GM18873 (cell line): ENCODE measurements around the gene COG2.

Experiments used
- ATAC-seq: cut with Tn5 transposase; IDR thresholded peaks from one replicate; pipeline ENCODE4 v1.9.1; 2021; ENCODE audit warnings: mild to moderate bottlenecking, moderate library complexity, moderate number of reproducible peaks; ENCODE audit not compliant: unreplicated experiment, low FRiP score

Gene COG2

GRCh38 chr1:230668227-230668626, 25.9 kb downstream of the COG2 start:
- no peak for ATAC-seq

DNA sequence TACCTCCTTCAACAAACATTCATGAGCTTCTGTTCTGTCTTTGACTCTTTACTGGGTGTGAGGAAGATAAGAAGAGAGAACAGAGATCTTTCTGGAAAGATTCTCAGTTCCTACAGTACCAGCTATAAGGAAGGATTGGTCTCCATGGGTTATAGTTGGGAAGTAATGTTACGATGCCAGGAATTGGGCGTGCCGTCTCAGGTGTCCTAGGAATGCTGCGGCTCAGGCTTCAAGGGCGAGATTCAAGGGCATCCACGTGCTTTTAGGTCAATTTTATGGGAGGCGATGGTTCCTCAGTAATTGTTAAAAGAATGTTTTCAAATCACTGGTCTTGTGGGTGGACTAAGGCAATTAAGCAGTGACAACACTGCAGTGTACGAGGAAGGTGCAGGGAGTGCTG, 27.3 kb downstream of the COG2 start:
- ATAC-seq: no peak

DNA sequence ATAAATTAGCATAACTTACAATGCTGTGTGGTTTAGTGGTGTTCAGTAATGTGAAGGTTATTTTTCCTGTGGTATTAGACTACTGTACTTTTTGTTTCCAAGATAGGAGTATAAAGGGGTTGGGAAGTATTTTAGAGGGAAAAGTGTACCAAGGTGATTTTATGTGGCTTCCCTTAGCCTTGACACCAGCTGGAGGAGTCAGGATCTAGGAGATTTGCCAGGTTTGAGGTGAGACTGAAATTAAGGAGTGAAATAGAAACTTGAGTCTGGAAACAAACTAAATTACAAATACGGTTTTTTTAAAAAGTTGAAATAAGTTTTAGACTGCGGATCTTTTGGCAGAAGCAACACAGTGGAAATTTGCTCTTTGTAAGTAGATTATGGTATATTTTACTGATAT, 32.3 kb downstream of the COG2 start:
- no peak for ATAC-seq

GRCh38 chr1:230677200-230677599, 34.9 kb downstream of the COG2 start:
- ATAC-seq: no peak

DNA sequence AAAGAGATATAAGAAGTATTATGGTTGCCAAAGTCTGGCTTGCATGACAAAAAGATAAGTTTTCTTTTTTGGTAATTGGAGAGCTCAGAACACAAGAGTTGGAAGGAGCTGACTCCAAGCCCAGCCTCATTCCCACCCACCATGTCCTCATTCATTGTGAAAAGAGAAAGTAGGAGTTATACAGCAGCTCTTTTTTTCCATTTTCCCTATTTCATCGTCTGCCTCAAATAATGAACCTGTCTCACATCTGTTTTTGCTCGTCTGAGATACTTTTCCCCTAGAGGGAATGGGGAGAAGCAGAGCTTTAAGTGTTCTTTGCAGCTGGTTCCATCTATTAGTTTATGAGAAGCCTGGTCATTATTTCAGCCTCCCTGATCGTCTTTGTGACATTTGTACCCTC, 36.9 kb downstream of the COG2 start:
- no peak for ATAC-seq

DNA sequence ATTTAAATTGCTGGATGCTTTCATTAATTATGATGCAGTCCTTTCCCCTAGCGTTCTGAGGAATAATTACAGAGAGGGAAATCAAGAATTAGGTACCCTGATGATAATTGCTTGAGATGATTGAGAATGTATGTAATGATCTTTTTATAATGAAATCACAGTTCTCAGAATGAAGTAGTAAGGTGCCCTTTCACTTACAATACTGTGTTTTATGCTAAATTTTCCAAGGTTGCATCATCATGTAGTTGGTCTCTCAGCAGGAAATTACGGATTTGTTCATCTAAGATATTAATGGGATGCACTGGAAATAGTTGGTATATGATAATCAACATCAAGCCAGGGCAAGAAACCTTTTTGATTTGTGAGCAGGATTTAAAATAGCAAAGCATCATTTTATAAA, 37.5 kb downstream of the COG2 start:
- no peak for ATAC-seq

DNA sequence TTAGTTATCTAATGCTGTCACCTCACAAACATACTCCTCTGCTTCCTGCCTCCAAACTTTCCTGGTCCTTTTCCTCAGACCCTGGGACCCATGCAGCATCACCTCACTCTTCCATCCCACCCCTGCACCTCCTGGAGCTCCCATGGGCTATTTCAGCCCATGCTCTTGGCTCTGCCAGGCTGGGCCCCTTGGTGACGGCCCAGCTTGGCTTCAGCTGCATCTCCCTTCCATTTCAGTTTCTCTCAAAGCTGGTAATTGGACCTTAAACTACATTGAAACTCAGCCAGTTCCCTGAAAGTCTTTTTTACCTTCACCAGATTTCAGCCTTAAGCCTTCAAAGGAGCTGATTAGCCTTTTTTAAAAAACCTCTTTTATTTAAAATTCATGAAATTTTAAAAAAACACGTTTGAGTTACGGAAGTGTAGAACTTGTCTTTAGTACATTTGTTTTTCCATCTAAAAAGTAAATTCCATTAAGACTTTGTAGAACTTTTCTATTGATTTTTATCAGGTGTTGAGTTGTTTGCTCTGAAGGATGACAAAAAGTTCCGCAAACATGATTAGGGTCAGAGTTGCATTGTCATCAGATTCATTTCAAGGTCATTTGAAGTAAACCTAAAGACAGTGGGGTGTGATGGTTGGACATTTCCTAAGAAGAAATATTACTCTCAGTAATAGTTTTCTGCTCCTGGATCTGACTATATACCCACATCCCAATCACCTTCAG, 38.2 kb downstream of the COG2 start:
- ATAC-seq: no peak

DNA sequence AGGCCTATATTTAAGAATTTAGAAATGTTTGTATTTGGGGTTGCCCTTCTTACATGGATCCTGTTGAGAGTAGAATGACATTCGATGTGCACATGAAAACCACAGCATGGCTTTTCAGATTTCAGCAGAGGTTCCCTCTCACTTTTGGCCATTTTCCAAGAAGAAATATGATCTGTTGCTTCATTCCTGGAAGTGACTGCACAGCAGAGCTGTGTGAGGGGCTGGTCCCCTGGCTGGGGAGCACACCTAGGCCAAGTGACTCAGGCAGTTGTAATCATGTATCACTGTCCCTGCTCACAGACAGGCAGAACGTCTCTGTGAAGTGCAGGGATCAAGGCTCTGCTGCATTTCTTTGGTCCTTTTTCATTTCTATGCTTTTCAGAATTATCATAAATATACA, 39.3 kb downstream of the COG2 start:
- no peak for ATAC-seq

- no peak for ATAC-seq
Measured at GRCh38 chr1:230682274-230682673, 40.0 kb downstream of the COG2 start.

GRCh38 chr1:230682882-230683610, 40.8 kb downstream of the COG2 start:
- ATAC-seq: no peak

DNA sequence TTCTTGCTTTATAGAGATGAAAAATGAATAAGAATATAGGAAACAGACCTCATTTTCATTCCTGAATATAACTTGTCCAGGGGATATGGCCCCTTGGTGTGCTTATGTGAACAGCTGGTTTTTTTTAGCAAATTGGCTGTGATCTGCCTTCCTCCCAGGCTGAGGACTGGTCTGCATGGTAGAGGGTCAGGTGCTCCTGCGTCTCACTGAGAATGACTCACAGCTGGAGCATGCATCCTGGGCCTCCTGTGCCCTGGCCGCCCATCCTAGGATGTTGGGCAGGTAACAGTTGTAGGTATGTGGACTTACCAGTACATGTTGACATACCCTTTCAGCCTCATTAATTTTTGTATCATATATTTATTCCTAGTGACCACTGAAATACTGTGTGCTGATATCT, 41.9 kb downstream of the COG2 start:
- ATAC-seq: no peak

DNA sequence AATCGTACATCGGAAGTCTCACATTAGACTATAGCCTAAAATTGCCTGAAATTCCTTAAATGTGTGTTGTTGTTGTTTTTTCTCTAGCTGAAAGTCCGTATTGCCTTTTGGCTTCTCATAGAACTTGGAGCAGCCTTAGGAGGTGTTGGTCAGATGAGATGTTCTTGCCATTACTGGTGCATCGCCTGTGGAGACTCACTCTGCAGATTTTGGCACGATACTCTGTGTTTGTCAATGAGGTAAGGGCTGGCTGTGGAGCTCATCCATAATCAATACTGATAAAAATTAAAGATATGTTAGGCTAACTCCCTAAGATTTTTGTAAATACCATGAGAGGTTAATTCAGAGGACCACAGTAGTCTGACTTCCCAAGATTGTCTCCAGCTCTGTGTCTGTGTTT, 42.7 kb downstream of the COG2 start:
- ATAC-seq: no peak

GRCh38 chr1:230686747-230687146, 44.5 kb downstream of the COG2 start:
- no peak for ATAC-seq

DNA sequence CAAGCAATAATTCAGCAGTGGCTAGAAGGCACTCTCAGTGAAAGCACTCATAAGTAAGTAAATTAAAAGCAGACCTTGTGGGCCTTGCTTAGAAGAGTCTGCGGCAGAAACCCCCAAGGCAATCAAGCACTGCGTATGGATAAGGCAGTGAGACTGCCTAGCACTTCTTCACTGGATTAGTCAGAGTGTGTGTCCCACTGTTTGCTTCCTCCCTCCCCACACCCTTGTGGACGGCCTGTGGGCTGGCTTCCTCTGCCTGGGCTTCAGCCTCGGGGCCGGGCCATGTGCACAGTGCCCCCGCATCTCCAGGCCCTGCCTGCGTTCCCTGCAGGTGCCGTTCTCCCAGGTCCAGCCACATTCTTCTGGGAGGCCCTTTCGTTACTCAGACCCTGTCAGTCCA, 47.8 kb downstream of the COG2 start:
- no peak for ATAC-seq

DNA sequence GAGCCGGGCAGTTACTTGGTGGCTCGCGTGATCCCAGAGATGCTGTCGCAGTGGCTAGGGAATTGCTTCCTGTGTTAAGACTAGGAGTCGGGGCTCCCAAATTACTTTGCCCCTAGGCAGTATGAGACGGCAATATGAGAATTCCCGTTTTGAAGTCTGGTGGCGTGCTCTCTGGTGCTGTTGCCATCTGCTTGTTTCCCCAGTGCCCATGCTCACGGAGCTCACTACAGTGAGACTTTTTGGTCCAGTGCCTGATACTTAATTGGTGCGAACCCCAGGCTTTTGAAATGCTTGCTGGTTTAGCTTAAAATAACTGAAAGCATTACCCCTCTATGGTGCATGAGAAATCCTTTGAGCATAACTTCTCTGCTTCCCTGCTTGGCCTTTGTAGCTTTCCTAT, 49.3 kb downstream of the COG2 start:
- ATAC-seq: no peak

DNA sequence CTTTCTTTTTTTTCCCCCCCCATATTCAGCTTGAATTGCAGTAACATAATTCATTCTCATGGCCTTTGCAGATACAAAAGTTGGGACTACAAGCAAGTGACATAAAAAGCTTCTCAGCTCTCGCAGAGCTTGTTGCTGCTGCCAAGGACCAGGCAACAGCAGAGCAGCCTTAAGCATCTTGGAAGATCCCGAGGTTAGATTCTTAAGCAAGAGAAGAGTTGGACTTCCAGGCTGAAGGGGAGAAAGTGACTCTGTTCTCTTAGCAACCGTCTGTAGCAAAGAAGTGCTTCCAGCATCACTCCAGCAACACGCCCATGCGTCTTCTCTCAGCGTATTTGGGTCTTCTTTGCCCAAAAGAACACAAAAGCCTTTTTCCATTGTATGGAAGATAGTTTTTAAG, 50.9 kb downstream of the COG2 start:
- ATAC-seq: no peak

DNA sequence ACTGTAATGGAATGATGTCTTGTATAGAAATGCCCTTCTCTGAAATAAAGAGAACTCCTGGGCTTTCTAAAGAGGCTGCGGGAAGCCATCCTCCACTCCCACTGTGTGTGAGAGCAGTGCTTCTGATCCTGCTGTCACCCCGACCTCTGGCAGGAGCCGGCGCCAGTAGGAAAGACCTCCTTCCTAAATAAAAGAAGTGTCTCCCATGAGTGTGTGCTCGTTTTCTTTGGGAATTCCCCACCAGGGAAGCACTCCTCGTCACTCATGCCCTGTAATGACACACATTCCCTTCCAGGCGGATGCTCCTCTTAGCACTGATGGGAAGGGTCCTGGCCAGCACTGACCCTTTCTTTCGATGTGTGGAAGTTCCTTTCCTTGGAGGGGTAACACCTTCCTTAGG, 51.5 kb downstream of the COG2 start:
- ATAC-seq: no peak

DNA sequence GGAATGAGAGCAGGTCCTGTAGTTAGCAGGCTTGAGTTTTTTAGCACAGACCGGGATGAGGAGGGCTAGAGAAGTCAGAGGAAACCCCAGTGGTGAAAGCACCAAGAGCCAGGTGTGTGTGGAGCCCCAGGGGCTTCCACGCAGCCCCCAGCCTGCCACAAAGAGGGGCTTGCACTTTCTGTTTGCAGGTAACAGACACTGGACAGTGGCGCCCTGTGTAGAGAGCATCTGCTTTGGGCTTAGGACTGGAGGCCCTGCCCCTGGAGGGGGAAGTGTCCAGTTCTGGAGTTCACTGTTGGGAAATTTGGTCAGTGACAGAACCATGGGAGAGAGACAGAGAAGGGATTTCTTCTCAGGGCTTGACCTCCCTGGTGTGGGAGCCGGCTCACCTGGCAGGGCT, 52.2 kb downstream of the COG2 start:
- no peak for ATAC-seq

- no peak for ATAC-seq
Measured at GRCh38 chr1:230694991-230695390, 52.7 kb downstream of the COG2 start.

DNA sequence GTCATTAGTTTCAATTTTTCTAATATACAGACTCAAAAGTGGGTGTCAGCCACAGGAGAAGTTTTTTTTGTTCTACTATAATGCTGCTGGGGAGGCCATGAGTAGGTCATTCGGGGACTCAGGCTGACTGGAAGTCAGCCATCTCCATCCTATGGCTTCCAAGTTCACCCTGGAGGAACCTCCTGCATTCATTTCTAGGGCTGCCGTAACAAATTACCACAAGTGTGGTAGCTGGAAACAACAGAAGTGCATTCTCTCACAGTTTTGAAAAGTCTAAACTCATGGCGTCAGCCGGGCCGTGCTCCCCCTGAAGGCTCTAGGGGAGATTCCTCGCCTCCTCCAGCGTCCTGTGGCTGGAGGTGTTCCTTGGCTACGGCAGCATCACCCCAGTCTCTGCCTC, 53.9 kb downstream of the COG2 start:
- ATAC-seq: no peak

DNA sequence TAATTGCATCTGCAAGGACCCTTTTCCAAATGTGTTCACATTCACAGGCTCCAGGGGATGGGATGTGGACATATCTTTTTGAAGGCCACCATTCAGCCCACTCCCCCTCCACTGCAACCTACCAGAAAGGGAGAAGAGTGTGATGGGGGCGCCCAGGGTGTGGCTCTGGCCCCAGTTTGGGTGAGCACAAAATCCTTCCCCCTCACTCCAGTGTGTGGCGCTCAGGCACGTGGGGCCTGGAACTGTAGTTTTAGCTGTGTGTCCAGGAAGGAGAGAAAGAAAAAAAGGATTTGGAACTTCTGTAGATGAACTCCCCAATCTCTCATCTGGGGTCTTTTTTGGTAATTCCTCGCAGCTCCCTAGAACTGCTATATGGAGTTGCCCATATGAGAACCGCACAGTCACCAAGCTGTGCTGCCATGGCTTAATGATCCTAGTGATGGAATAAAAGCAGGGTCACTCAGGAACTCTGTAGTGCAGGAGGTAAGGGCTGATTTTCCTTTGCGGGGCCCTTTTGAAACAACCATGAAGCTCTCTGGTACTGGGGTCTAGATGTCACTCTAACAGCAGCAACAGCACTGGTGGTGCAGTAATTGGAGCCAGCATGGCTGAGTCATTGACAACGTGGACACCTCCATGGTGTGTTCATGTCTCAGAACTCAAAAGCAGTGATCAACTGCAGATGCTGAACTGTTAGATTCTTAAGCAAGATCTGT, 54.6 kb downstream of the COG2 start:
- no peak for ATAC-seq

GRCh38 chr1:230698130-230698529, 55.8 kb downstream of the COG2 start:
- no peak for ATAC-seq
